ENCODE measurements around the gene OCA2. TPM values are rescaled to one million over a fixed set of nuclear protein-coding genes. Genes with fewer than 3 reads are reported as not detected.
"Not testable (repeated sequence)": the region's sequence is repeated elsewhere in the genome, so short reads cannot be mapped to it uniquely, and the experiment has no call there.

OCA2 gene
- total and polyA plus RNA-seq, 2 experiments from 2014 or later, result 0.49 to 0.63 TPM

DNA sequence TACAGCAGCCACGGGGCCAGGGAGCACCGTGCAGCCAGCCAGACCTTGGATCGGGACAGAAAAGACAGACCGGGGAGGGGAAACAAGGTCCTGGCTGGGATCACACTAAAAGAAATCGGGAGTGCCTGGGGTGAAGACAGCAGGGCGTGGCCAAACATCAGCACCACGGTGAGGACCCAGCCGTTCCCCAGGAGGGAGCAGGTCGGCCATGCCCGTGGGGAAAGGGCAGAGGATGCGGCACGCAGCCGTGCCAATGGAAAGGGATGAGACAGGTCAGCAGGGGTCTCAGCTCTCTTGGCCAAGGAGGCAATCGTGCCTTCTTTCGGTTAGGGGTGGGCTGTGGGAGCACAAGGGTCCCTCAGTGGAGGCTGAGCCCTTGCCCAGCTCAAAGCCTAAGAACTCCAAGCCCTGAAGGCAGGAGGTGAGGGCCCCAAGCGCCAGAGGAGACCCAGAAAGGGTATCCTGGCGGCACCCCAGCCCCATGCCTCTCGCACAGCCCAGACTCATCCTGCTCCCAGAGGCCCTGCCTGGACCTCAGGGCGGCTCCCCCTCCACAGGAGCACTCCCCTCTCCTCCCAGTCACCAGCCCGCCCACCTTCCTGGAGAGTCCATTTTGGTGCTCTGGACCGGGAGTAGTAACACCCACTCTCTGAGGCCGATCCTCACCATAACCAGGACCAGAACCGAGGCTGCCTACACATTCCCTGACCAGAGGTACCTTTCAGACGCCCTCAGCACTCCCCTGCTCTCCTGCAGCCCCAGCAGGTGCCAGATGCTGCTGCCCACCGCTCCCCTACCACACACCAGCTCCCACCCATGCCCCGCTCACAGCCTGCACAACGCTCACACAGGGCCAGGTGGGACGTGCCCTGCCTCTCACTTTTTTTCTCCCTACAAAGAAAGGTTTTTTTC is 23.2 kb upstream of the OCA2 start:
- no peak for DNase-seq (ENCODE audit: low read depth in 1 of 2, low spot score in 1 of 2)
- Histone ChIP-seq H3K9me3 (ENCODE audit: low read depth) (no peaks in the 10 kb centered on the region), H3K27me3 (no peaks in the 10 kb centered on the region), H3K36me3 (peaks cover 47% of the 10 kb centered on the region), H3K4me1 (ENCODE audit: low read depth) (no peaks in the 10 kb centered on the region), H3K27ac (no peak overlapping the region), H3K4me3 (no peak overlapping the region)
- TF ChIP-seq, protein P1, sequence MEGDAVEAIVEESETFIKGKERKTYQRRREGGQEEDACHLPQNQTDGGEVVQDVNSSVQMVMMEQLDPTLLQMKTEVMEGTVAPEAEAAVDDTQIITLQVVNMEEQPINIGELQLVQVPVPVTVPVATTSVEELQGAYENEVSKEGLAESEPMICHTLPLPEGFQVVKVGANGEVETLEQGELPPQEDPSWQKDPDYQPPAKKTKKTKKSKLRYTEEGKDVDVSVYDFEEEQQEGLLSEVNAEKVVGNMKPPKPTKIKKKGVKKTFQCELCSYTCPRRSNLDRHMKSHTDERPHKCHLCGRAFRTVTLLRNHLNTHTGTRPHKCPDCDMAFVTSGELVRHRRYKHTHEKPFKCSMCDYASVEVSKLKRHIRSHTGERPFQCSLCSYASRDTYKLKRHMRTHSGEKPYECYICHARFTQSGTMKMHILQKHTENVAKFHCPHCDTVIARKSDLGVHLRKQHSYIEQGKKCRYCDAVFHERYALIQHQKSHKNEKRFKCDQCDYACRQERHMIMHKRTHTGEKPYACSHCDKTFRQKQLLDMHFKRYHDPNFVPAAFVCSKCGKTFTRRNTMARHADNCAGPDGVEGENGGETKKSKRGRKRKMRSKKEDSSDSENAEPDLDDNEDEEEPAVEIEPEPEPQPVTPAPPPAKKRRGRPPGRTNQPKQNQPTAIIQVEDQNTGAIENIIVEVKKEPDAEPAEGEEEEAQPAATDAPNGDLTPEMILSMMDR (IDR thresholded peaks at IDR 0.05; ENCODE audit: low read depth, low read length), result no peak

DNA sequence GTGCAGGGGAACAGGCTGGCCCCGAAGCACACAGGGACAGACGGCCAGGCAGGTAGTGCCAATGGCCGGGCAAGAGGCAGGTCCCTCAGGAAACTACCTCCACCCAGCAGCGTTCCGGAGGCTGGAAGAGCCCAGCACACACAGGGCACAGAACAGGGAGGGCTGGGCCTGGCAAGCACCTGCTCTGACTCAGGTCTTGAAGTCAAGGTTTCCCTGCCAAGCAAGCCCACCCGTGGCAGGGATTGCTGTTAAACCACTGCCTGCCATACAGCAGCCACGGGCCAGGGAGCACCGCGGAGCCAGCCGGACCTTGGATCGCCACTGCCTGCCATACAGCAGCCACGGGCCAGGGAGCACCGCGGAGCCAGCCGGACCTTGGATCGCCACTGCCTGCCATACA is 22.5 kb upstream of the OCA2 start:
- not testable (repeated sequence) for H3K27ac ChIP-seq; H3K27me3 ChIP-seq; H3K9me3 ChIP-seq (ENCODE audit: low read depth); DNase-seq (ENCODE audit: low read depth in 1 of 2, low spot score in 1 of 2); H3K4me1 ChIP-seq (ENCODE audit: low read depth); H3K4me3 ChIP-seq
- peaks cover 48% of the 10 kb centered on the region for H3K36me3 ChIP-seq

DNA sequence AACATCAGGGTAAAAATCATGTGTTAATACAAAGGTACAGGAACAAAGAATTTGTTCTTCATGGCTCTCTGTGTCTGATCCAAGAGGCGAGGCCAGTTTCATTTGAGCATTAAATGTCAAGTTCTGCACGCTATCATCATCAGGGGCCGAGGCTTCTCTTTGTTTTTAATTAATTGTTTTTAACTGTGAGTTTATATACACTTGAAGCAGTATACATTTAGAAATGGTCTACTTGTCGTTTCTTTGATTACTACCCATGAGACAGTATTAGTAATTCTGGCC is 21.2 kb upstream of the OCA2 start:
- Histone ChIP-seq H3K27me3 (no peaks in the 10 kb centered on the region), H3K27ac (no peak overlapping the region), H3K4me1 (ENCODE audit: low read depth) (no peaks in the 10 kb centered on the region), H3K9me3 (ENCODE audit: low read depth) (no peaks in the 10 kb centered on the region), H3K4me3 (no peak overlapping the region), H3K36me3 (peaks cover 57% of the 10 kb centered on the region)
- no peak for DNase-seq (ENCODE audit: low read depth in 1 of 2, low spot score in 1 of 2)
- TF ChIP-seq, protein P1 (IDR thresholded peaks at IDR 0.05; ENCODE audit: low read depth, low read length), result no peak

DNA sequence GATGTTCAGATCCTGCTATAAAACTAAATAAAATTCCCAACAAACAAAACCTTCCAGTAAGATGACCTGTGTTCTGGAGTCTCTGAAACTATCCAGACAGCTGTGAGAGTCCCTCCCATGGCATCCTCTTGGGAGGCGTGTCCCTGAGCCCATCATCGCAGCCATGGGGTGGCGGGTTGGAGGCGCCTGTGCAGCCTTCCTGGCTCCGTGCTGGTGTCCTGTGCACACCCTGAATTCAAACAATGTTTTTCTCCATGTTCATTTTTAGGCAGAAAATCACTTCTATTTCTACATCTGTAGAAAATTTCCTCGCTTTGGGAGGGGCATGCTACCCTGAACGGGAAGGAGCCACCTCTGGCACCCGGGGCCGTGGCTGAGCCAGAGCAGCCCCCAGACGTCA is 19.4 kb upstream of the OCA2 start:
- TF ChIP-seq, protein P1 (IDR thresholded peaks at IDR 0.05; ENCODE audit: low read depth, low read length), result no peak
- peaks cover 55% of the 10 kb centered on the region for H3K36me3 ChIP-seq
- H3K27me3 ChIP-seq, result no peaks in the 10 kb centered on the region
- no peak for DNase-seq (ENCODE audit: low read depth in 1 of 2, low spot score in 1 of 2)
- no peak overlapping the region for H3K27ac ChIP-seq
- H3K4me1 ChIP-seq (ENCODE audit: low read depth), result no peaks in the 10 kb centered on the region
- no peak overlapping the region for H3K4me3 ChIP-seq
- H3K9me3 ChIP-seq (ENCODE audit: low read depth), result no peaks in the 10 kb centered on the region

DNA sequence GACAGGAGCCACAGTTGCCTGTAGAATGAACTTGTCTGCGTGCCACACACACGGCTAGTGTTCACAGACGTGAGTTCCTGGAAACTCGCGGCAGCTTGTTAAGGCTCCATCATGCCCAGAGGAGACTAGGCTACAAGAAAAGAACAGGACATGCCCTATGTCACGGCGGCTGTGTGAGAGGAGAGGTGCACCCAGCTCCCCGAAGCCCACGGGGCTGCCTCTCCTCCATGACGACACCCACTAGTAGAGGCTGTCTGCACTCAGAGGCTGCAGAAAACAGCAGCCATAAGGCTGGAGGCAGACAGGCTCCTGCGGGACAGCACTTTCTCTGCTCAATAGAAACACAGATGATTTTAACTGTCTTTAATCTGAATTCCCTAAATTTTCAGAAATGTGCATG is 19.0 kb upstream of the OCA2 start:
- H3K4me3 ChIP-seq, result no peak overlapping the region

DNA sequence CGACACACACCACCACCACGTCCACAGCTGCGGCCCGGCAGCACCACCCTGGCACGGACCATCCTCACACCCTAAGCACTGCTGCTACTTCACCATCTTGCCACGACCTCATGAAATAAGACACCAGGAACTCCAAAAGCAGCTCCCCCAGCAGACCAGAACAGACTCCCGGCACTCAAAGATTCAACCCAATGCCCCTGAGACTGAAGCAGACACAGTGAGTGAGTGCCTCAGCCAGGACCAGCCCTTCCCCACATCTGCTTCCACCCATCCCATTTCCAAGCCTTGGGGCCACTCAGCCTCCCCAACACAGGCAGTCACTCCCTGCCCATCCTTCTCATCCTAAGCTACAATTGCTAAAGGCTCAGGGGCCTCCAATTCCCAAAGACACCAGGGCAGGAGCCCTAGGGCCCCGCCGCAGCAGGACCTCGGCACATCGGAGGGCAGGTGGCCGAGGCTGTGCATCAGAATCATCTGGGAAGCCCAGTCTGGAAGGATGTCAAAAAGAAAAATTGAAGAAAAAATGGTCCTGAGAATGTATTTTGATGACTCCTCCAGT is 18.4 kb upstream of the OCA2 start:
- Histone ChIP-seq H3K27me3 (no peaks in the 10 kb centered on the region), H3K4me1 (ENCODE audit: low read depth) (no peaks in the 10 kb centered on the region), H3K27ac (no peak overlapping the region), H3K4me3 (no peak overlapping the region), H3K36me3 (peaks cover 58% of the 10 kb centered on the region), H3K9me3 (ENCODE audit: low read depth) (no peaks in the 10 kb centered on the region)
- TF ChIP-seq, protein P1 (IDR thresholded peaks at IDR 0.05; ENCODE audit: low read depth, low read length), result no peak
- DNase-seq (ENCODE audit: low read depth in 1 of 2, low spot score in 1 of 2), result no peak

More for the DNA sequence above, 19.0 kb upstream of the OCA2 start:
- Histone ChIP-seq H3K27me3 (no peaks in the 10 kb centered on the region), H3K36me3 (peaks cover 58% of the 10 kb centered on the region), H3K9me3 (ENCODE audit: low read depth) (no peaks in the 10 kb centered on the region), H3K27ac (no peak overlapping the region), H3K4me1 (ENCODE audit: low read depth) (no peaks in the 10 kb centered on the region)
- no peak for DNase-seq (ENCODE audit: low read depth in 1 of 2, low spot score in 1 of 2)
- TF ChIP-seq, protein P1 (IDR thresholded peaks at IDR 0.05; ENCODE audit: low read depth, low read length), result no peak

Data from cardiac muscle cell (in vitro differentiated cells and primary cell).